DOHH2 (cell line): ENCODE results near the gene AGR2.

Source experiments
- EZH2phosphoT487 ChIP-seq: fragments of 200-600 bp; sonication (generic); IDR thresholded peaks from 2 replicates; pipeline ENCODE4 v1.6.1; 2017; ENCODE audit warnings: borderline replicate concordance, mild to moderate bottlenecking, antibody characterized with exemption, low read length, moderate library complexity, mixed read lengths
- TF ChIP-seq, protein P1 (sequence below): fragments of 200-600 bp; sonication (generic); IDR thresholded peaks from one replicate; pipeline ENCODE4 v1.5.1; 2014; ENCODE audit warnings: antibody characterized with exemption, mild to moderate bottlenecking, low read depth, low read length; ENCODE audit not compliant: poor library complexity, severe bottlenecking

DNA sequence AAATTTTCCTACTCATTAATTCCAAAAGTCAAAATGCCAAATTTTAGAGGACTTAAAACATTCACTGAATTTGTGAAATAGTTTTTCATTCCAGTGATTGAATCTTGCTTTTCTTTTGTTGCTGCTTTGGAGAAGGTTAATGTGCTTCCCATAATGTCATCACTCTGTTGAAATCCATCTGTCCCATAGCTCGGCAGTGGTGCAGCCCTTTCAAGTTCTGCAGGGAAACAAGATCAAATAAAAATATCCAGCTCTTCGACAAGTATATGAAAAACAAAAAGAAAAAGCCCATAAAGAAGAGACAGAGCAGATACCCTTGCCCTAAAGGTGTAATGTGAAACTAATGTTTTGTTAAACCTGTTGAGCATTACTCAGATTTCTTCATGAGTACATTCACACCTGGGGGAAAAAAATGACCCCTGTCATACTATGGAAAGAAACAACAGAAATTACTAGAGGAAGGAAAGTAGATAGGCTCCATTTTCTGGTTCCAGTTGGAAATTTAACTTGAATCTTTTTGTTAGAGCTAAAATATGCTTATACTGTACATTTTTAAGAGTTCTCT lies 41.9 kb upstream of the AGR2 start:
- TF ChIP-seq, protein P1, sequence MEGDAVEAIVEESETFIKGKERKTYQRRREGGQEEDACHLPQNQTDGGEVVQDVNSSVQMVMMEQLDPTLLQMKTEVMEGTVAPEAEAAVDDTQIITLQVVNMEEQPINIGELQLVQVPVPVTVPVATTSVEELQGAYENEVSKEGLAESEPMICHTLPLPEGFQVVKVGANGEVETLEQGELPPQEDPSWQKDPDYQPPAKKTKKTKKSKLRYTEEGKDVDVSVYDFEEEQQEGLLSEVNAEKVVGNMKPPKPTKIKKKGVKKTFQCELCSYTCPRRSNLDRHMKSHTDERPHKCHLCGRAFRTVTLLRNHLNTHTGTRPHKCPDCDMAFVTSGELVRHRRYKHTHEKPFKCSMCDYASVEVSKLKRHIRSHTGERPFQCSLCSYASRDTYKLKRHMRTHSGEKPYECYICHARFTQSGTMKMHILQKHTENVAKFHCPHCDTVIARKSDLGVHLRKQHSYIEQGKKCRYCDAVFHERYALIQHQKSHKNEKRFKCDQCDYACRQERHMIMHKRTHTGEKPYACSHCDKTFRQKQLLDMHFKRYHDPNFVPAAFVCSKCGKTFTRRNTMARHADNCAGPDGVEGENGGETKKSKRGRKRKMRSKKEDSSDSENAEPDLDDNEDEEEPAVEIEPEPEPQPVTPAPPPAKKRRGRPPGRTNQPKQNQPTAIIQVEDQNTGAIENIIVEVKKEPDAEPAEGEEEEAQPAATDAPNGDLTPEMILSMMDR = no peak
- TF ChIP-seq EZH2phosphoT487 = no peak
